Epithelial cell of proximal tubule (primary cell): ENCODE measurements around the gene TRPC4AP. TPM values are rescaled to one million over a fixed set of nuclear protein-coding genes. Genes with fewer than 3 reads are reported as not detected.

Source experiments
- DNase-seq: peaks from one replicate; pipeline ENCODE4 v3.0.0-alpha.2; 2011; ENCODE audit warnings: low read depth
- H3K4me3 ChIP-seq: 2 replicates; pipeline ENCODE4 v1.5.1; 2011; ENCODE audit warnings: low read depth, mild to moderate bottlenecking, low read length
- total RNA-seq: library from RNA; depleted of rRNA; stranded (reverse); fragments of >200 nt; gene quantifications from 2 replicates; pipeline ENCODE4 v1.2.3, GENCODE V29; 2015
- TF ChIP-seq, protein P1 (sequence below): conservative IDR thresholded peaks from 2 replicates; pipeline ENCODE4 v1.5.1; 2012; ENCODE audit warnings: low read depth, mild to moderate bottlenecking, low read length

Gene TRPC4AP
- total RNA-seq, 1 donor from 2014 or later, result 58.6 TPM

GRCh38 chr20:35101620-35102019 is 9.0 kb upstream of the TRPC4AP start:
- no peak for DNase-seq
- no peak overlapping the region for H3K4me3 ChIP-seq
- TF ChIP-seq, protein P1, sequence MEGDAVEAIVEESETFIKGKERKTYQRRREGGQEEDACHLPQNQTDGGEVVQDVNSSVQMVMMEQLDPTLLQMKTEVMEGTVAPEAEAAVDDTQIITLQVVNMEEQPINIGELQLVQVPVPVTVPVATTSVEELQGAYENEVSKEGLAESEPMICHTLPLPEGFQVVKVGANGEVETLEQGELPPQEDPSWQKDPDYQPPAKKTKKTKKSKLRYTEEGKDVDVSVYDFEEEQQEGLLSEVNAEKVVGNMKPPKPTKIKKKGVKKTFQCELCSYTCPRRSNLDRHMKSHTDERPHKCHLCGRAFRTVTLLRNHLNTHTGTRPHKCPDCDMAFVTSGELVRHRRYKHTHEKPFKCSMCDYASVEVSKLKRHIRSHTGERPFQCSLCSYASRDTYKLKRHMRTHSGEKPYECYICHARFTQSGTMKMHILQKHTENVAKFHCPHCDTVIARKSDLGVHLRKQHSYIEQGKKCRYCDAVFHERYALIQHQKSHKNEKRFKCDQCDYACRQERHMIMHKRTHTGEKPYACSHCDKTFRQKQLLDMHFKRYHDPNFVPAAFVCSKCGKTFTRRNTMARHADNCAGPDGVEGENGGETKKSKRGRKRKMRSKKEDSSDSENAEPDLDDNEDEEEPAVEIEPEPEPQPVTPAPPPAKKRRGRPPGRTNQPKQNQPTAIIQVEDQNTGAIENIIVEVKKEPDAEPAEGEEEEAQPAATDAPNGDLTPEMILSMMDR, result no peak

DNA sequence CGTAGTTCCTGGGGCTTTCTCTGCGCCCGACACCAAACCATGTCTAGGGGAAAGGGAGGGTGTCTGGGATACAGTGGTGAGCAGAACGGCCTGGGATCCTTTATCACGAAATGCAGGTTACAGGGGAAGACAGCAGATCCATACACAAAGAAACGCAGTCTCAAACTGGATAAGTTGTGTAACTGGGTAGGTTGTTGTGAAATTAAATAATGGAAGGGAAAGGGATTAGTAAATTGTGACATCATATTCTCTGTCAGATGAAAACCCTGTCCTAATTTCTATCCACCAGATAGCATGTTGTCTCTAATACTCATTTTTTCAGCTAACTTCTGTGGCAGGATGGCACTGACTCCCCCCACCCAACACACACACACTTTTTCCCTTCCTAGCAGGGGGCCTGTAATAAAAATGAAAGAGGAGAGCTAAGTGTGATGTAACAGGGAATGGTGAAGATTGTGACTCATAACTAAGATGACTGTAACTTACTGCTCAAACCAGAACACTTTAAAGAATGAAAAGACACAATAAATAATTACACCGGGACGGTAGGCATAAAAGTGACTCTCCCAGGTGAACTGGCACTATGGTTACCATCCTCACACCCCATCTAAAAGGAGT is 769 bp upstream of the TRPC4AP start:
- TF ChIP-seq, protein P1, result no peak
- peak overlapping the region; percentile 95 for H3K4me3 ChIP-seq
- peak; percentile 54 for DNase-seq

GRCh38 chr20:35091816-35092523 is 637 bp downstream of the TRPC4AP start:
- DNase-seq, result no peak
- TF ChIP-seq, protein P1, result no peak
- peak overlapping the region; percentile 95 for H3K4me3 ChIP-seq

DNA sequence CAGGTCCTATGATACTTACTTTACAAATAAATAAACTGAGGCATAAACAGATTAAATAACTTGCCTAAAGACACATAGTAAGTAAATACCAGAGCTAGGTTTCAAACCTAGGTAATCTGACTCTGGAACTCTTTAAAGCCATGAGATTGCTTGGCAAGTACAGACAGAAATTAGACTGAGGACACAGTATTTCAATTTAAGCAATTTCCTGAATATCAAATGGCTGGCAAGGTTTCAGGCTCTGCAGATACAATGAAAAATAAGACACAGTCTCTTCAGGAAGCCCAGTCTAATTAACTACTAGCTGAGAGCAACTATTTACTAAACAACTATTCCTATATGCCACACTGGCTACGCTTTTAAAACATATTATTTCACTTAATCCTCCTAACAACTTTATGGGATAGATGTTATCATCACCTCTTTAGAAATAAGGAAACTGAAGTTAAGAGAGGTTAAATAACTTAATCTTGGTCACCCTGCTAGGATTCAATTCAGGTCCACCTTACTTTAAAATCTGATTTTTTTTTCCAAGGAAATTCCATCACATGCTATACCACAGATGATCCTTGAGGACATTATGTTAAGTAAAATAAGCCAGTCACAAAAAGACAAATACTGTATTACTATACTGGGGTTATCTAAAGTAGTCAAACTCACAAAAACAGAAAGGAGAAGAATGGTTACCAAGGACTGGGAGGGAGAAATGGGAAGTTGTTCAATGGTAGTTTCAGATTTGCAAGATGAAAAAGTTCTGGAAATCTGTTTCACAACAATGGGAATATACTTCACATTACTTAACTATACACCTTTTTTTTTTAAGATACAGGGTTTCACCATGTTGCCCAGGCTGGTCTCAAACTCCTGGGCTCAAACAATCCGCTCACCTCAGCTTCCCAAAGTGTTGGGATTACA is 4.1 kb downstream of the TRPC4AP start:
- DNase-seq, result no peak
- TF ChIP-seq, protein P1, result no peak
- H3K4me3 ChIP-seq, result no peak overlapping the region

DNA sequence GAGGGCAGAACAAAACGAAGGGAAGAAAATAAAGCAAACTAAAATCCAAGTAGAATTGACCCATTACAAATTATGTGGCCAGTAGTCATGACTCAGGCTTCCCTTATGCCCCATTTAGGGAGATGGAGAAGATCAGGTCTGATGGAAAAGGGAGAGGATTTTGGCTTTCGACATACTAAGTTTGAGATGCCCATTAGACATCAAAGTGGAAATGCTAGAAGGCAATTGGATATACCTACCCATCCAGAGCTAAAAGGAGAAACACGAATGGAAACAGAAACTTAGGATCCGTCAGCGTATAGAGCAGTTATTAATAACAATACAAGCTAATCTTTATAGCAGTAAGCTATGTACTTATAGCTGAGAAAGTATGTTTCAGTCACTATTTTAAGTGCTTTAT is 4.8 kb downstream of the TRPC4AP start:
- TF ChIP-seq, protein P1, result no peak
- H3K4me3 ChIP-seq, result no peak overlapping the region
- DNase-seq, result no peak

DNA sequence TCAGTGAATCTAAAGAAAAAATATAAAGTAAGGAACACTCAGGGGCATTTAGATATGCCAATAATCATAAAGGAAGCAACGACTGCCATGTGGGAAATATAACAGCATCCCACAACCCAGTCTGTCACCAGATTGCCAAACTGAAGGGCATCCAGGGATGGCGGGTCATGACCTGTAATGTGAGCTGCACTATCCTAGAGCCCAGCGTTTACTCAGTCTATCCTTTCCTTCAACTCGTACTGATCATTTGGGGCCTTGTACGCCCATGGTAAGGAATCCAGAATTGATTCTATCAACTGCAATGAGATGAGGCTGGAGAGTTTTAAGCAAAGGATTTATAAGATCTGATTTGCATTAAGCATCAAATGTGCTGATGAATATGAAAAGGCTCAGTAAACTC is 5.3 kb downstream of the TRPC4AP start:
- H3K4me3 ChIP-seq, result no peak overlapping the region
- TF ChIP-seq, protein P1, result no peak
- no peak for DNase-seq
